Smooth muscle cell (in vitro differentiated cells): ENCODE data around the gene NOA1. TPM values are rescaled to one million over a fixed set of nuclear protein-coding genes. Genes with fewer than 3 reads are reported as not detected.

Experiments used
- DNase-seq: peaks from one replicate; lab custom pipeline; 2025; ENCODE audit not compliant: unreplicated experiment; lab: John Stamatoyannopoulos, UW
- H2AFZ ChIP-seq: fragments of 200-600 bp; sonication (generic); 2 replicates; pipeline ENCODE4 v1.6.0; 2016; ENCODE audit warnings: antibody characterized with exemption, low read depth, mild to moderate bottlenecking
- H3F3A ChIP-seq: fragments of 200-600 bp; sonication (generic); 2 replicates; pipeline ENCODE4 v1.6.0; 2017; ENCODE audit warnings: antibody characterized with exemption, low read depth
- H3K27ac ChIP-seq: fragments of 200-600 bp; sonication (generic); 2 replicates; pipeline ENCODE4 v1.5.1; 2016; ENCODE audit warnings: low read depth, mild to moderate bottlenecking
- H3K27me3 ChIP-seq: fragments of 200-600 bp; sonication (generic); 2 replicates; pipeline ENCODE4 v1.6.1; 2016; ENCODE audit warnings: low read depth, mild to moderate bottlenecking
- H3K36me3 ChIP-seq: fragments of 200-600 bp; sonication (generic); 2 replicates; pipeline ENCODE4 v1.5.1; 2016; ENCODE audit warnings: low read depth
- H3K4me1 ChIP-seq: fragments of 200-600 bp; sonication (generic); 2 replicates; pipeline ENCODE4 v1.5.1; 2016; ENCODE audit warnings: low read depth
- H3K4me2 ChIP-seq: fragments of 200-600 bp; sonication (generic); 2 replicates; pipeline ENCODE4 v1.6.0; 2016; ENCODE audit warnings: mild to moderate bottlenecking
- H3K4me3 ChIP-seq: fragments of 200-600 bp; sonication (generic); 2 replicates; pipeline ENCODE4 v1.5.1; 2016; ENCODE audit warnings: mild to moderate bottlenecking
- H3K79me2 ChIP-seq: fragments of 200-600 bp; sonication (generic); 2 replicates; pipeline ENCODE4 v1.6.0; 2016; ENCODE audit warnings: low read depth, mild to moderate bottlenecking
- H3K9ac ChIP-seq: fragments of 200-600 bp; sonication (generic); 2 replicates; pipeline ENCODE4 v1.6.0; 2016; ENCODE audit warnings: low read depth
- H3K9me3 ChIP-seq: fragments of 200-600 bp; sonication (generic); replicated peaks from 2 replicates; pipeline ENCODE4 v1.5.1; 2016; ENCODE audit warnings: low read depth
- H4K20me1 ChIP-seq: fragments of 200-600 bp; sonication (generic); 2 replicates; pipeline ENCODE4 v1.6.0; 2016; ENCODE audit warnings: low read depth
- WGBS: methylation state at CpG from one replicate; pipeline ENCODE4 v1.1.7; 2016; ENCODE audit warnings: low lambda C conversion rate; 5-methylcytosine and 5-hydroxymethylcytosine counted together
- polyA plus RNA-seq: library from polyadenylated mRNA; unstranded; fragments of >200 nt; fragmentation: Nextera tagmentation; extraction: Ambion mirVana; gene quantifications from 2 replicates; pipeline ENCODE4 v1.2.1, GENCODE V29; 2016
- total RNA-seq: library from RNA; depleted of rRNA; stranded (reverse); fragments of >200 nt; gene quantifications from 2 replicates; pipeline ENCODE4 v1.2.3, GENCODE V29; 2014
- TF ChIP-seq, protein P1 (sequence below): fragments of 200-600 bp; sonication (generic); IDR thresholded peaks from 2 replicates; pipeline ENCODE4 v1.5.1; 2017; ENCODE audit warnings: borderline replicate concordance, mild to moderate bottlenecking, antibody characterized with exemption; ENCODE audit not compliant: insufficient read depth, poor library complexity, severe bottlenecking

Gene NOA1
- total and polyA plus RNA-seq, 2 experiments from 2014 or later, result 7.0 to 11.7 TPM

DNA sequence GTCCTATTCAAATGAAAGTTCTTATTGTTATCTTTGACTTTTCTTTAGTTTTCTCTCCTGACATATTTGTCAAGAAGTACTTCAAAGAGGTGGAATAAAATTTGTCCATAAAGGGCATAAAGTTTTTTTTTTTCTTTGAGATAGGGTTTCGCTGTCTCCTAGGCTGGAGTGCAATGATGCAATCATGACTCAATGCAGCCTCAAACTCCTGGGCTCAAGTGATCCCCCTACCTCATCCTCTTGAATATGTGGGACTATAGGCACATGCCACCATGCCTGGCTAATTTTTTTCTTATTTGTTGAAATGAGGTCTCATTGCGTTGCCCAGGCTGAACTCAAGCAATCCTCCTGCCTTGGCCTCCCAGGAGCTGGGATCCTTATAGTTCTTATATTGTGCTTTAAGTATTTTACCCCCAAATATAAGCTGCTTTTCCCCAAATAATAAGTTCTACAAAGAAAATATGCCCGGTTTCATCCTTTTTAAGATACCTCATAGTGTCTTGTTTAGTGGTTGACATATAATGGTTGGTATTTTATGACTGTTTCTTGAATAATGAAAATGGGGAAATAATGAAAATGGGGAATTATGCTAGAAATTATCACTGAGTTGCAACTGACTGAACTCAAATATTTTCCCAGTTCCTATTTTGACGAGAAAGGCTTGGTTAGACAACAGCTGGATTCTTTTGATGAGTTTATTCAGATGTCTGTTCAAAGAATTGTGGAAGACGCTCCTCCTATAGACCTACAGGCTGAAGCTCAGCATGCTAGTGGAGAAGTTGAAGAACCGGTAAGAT is 12.9 kb upstream of the NOA1 start:
- H3K79me2 ChIP-seq, result peaks cover 68% of the 10 kb centered on the region
- H3K9me3 ChIP-seq, result no peaks in the 10 kb centered on the region
- peaks cover 10% of the 10 kb centered on the region for H3K36me3 ChIP-seq
- no peak overlapping the region for H3K9ac ChIP-seq
- H4K20me1 ChIP-seq, result peaks cover 77% of the 10 kb centered on the region
- TF ChIP-seq, protein P1, sequence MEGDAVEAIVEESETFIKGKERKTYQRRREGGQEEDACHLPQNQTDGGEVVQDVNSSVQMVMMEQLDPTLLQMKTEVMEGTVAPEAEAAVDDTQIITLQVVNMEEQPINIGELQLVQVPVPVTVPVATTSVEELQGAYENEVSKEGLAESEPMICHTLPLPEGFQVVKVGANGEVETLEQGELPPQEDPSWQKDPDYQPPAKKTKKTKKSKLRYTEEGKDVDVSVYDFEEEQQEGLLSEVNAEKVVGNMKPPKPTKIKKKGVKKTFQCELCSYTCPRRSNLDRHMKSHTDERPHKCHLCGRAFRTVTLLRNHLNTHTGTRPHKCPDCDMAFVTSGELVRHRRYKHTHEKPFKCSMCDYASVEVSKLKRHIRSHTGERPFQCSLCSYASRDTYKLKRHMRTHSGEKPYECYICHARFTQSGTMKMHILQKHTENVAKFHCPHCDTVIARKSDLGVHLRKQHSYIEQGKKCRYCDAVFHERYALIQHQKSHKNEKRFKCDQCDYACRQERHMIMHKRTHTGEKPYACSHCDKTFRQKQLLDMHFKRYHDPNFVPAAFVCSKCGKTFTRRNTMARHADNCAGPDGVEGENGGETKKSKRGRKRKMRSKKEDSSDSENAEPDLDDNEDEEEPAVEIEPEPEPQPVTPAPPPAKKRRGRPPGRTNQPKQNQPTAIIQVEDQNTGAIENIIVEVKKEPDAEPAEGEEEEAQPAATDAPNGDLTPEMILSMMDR, result no peak
- H3K4me2 ChIP-seq, result no peak overlapping the region
- H3K4me1 ChIP-seq, result no peaks in the 10 kb centered on the region
- WGBS, result 88% methylated on average over 6 of the region's 6 CpGs
- peaks cover 3% of the 10 kb centered on the region for H3F3A ChIP-seq
- DNase-seq, result no peak
- H2AFZ ChIP-seq, result no peak overlapping the region
- no peak overlapping the region for H3K4me3 ChIP-seq
- H3K27ac ChIP-seq, result peak overlapping the region; percentile 33
- H3K27me3 ChIP-seq, result no peaks in the 10 kb centered on the region

DNA sequence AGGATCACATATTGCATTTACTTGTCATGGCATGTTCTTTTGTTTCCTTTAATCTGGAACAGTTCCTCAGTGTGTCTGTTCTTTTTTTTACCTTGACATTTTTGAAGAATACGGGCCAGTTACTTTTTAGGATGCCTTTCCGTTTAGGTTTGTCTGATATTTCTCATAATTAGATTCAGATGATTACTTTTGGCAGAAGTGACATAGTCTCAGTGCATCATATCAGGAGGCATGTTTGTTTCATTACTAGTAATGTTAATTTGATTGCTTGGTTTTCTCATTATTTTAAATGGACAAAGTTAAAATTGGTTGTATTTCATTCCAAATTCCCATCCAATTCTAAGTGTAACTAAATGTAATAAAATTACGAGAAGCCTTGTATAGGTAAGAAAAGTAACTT is 9.5 kb upstream of the NOA1 start:
- H3K4me1 ChIP-seq, result peaks cover under 1% of the 10 kb centered on the region
- peaks cover 3% of the 10 kb centered on the region for H3F3A ChIP-seq
- H3K36me3 ChIP-seq, result peaks cover 5% of the 10 kb centered on the region
- no peak overlapping the region for H3K9ac ChIP-seq
- H2AFZ ChIP-seq, result no peak overlapping the region
- TF ChIP-seq, protein P1, result no peak
- peaks cover 90% of the 10 kb centered on the region for H4K20me1 ChIP-seq
- H3K27me3 ChIP-seq, result no peaks in the 10 kb centered on the region
- no peaks in the 10 kb centered on the region for H3K9me3 ChIP-seq
- no peak overlapping the region for H3K4me2 ChIP-seq
- H3K27ac ChIP-seq, result no peak overlapping the region
- H3K4me3 ChIP-seq, result no peak overlapping the region
- peaks cover 90% of the 10 kb centered on the region for H3K79me2 ChIP-seq
- no peak for DNase-seq
- 99% methylated on average over 3 of the region's 3 CpGs for WGBS

DNA sequence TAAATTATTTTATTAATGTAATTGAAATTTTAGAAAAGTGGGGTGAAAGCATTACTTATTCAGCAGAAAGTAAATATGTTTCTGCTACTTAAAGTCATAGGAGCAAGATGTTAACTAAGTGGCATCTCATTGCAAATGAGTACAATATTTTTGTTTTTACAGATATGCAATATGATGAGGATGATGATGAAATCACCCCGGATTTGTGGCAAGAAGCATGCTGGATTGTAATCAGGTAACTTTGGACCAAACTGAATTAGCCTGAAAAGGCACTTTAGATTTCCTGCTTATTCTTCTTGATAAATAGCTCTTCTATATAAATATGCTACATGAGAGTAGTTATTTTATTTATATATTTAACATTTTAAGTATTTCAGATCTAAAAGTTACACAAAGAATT is 8.8 kb upstream of the NOA1 start:
- no peak overlapping the region for H2AFZ ChIP-seq
- no peak for DNase-seq
- H4K20me1 ChIP-seq, result peaks cover 90% of the 10 kb centered on the region
- peaks cover 3% of the 10 kb centered on the region for H3F3A ChIP-seq
- no peak overlapping the region for H3K4me3 ChIP-seq
- H3K36me3 ChIP-seq, result peaks cover 5% of the 10 kb centered on the region
- H3K79me2 ChIP-seq, result peaks cover 90% of the 10 kb centered on the region
- no peaks in the 10 kb centered on the region for H3K27me3 ChIP-seq
- H3K9ac ChIP-seq, result no peak overlapping the region
- TF ChIP-seq, protein P1, result no peak
- H3K27ac ChIP-seq, result no peak overlapping the region
- peaks cover 8% of the 10 kb centered on the region for H3K4me1 ChIP-seq
- H3K4me2 ChIP-seq, result no peak overlapping the region
- H3K9me3 ChIP-seq, result no peaks in the 10 kb centered on the region
- WGBS, result 97% methylated on average over 1 of the region's 1 CpG

DNA sequence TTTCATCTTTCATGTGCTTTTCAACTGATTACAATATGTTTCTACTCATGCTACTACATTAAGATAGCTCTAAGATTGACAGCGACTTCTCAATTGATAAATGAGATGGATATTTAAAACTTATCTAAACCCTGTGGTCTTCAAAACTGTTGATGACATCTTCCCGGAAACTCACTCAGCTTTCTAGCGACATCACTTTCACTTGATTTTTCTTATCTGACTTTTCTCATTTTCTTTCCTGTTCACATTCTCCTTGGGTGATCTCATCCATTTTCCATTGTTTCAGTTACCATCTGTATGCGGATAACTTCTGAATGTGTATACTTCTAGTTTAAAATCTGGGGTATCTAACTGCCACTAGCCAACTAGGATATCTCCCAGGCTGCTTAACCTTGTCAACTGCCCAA is 4.4 kb upstream of the NOA1 start:
- H3K4me2 ChIP-seq, result peak overlapping the region; percentile 88
- no peak overlapping the region for H2AFZ ChIP-seq
- H3K4me3 ChIP-seq, result no peak overlapping the region
- peaks cover 74% of the 10 kb centered on the region for H4K20me1 ChIP-seq
- H3K79me2 ChIP-seq, result peaks cover 84% of the 10 kb centered on the region
- H3K4me1 ChIP-seq, result peaks cover 23% of the 10 kb centered on the region
- 64% methylated on average over 4 of the region's 4 CpGs for WGBS
- peaks cover 3% of the 10 kb centered on the region for H3K36me3 ChIP-seq
- peaks cover 12% of the 10 kb centered on the region for H3F3A ChIP-seq
- H3K27ac ChIP-seq, result peak overlapping the region; percentile 32
- TF ChIP-seq, protein P1, result no peak
- no peaks in the 10 kb centered on the region for H3K27me3 ChIP-seq
- no peaks in the 10 kb centered on the region for H3K9me3 ChIP-seq
- no peak for DNase-seq
- H3K9ac ChIP-seq, result peak overlapping the region; percentile 1
